Measurements from ENCODE around the gene BEND5. TPM values are rescaled to one million over a fixed set of nuclear protein-coding genes. Genes with fewer than 3 reads are reported as not detected.

The BEND5 gene
- total and polyA plus RNA-seq, 4 donors, result 0.12 to 0.93 (median 0.19) TPM

DNA sequence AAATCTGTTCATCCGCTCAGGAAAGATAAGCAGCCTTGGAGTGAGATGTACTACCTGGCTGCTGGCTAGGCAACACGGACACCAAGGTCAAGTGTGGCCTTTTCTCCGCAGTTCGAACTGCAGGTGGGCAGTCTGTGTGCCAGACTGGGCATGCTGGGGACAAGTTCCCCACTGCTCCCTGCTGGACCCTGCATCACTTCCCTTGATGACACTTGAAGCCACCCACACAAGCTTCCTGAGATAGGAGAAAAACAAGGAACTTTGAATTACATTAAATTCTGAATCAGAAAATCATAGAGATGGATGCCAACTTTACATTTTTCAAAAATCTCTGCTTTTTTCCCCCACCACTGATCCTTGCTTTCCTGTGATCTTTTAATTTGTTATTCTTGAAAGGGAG is 38.3 kb downstream of the BEND5 start:
- TF ChIP-seq, protein P1, sequence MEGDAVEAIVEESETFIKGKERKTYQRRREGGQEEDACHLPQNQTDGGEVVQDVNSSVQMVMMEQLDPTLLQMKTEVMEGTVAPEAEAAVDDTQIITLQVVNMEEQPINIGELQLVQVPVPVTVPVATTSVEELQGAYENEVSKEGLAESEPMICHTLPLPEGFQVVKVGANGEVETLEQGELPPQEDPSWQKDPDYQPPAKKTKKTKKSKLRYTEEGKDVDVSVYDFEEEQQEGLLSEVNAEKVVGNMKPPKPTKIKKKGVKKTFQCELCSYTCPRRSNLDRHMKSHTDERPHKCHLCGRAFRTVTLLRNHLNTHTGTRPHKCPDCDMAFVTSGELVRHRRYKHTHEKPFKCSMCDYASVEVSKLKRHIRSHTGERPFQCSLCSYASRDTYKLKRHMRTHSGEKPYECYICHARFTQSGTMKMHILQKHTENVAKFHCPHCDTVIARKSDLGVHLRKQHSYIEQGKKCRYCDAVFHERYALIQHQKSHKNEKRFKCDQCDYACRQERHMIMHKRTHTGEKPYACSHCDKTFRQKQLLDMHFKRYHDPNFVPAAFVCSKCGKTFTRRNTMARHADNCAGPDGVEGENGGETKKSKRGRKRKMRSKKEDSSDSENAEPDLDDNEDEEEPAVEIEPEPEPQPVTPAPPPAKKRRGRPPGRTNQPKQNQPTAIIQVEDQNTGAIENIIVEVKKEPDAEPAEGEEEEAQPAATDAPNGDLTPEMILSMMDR (IDR thresholded peaks at IDR 0.05; ENCODE audit: low read depth, low read length, missing input control), result no peak
- TF ChIP-seq EGR1 (IDR thresholded peaks at IDR 0.05; ENCODE audit: low read depth in 2 of 2) (no peak), GABPA (IDR thresholded peaks at IDR 0.05 in 1 of 2, conservative IDR thresholded peaks at IDR 0.05 in 1 of 2) (no peak), FOXA2 (IDR thresholded peaks at IDR 0.05) (no peak), SP1 (IDR thresholded peaks at IDR 0.05) (no peak), NR2F2 (IDR thresholded peaks at IDR 0.05) (no peak), RXRA (IDR thresholded peaks at IDR 0.05) (no peak), YY1 (IDR thresholded peaks at IDR 0.05) (no peak)
- TF ChIP-seq, protein P2, sequence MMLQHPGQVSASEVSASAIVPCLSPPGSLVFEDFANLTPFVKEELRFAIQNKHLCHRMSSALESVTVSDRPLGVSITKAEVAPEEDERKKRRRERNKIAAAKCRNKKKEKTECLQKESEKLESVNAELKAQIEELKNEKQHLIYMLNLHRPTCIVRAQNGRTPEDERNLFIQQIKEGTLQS (IDR thresholded peaks at IDR 0.05), result no peak
- Histone ChIP-seq H3K27ac (ENCODE audit: low read depth in 1 of 2, low read length in 2 of 2) (no peak overlapping the region), H3K27me3 (ENCODE audit: control insufficient read depth in 4 of 4, insufficient read depth in 4 of 4, low read length in 3 of 4) (no peaks in the 10 kb centered on the region), H3K36me3 (ENCODE audit: control insufficient read depth in 4 of 4, insufficient read depth in 3 of 4, low read depth in 1 of 4, low read length in 3 of 4) (no peaks in the 10 kb centered on the region), H3K4me3 (ENCODE audit: low read depth in 1 of 3, low read length in 3 of 3) (no peak overlapping the region), H3K4me1 (ENCODE audit: control insufficient read depth in 4 of 4, insufficient read depth in 4 of 4, low read length in 3 of 4) (no peaks in the 10 kb centered on the region), H3K9ac (ENCODE audit: low read depth in 1 of 2, low read length in 2 of 2) (no peak overlapping the region), H3K9me3 (ENCODE audit: control insufficient read depth in 4 of 4, low read length in 3 of 4) (no peaks in the 10 kb centered on the region)
- no peak for DNase-seq (ENCODE audit: low spot score)
- WGBS, result 97% methylated on average over 4 of the region's 4 CpGs

DNA sequence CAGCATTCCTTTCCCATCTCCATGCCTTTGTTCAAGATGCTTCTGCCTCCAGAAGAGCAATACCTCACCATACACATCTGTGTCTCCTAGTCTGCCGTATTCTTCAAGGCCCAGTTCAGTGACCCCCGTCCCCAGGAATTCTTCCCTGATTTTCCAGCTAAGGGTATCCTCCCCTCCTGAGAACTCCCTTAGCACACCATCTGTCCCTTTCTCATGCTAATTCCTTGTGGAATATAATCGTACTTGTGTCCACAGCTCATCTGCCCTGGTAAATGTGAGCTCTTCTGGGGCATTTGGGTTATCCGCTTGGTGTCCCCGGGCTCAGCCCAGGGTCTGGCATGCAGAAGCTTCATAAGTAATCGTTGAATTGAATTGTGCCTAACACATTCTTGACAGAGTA is 40.9 kb downstream of the BEND5 start:
- Histone ChIP-seq H3K9ac (ENCODE audit: low read depth in 1 of 2, low read length in 2 of 2) (no peak overlapping the region), H3K4me3 (ENCODE audit: low read depth in 1 of 3, low read length in 3 of 3) (no peak overlapping the region), H3K36me3 (ENCODE audit: control insufficient read depth in 4 of 4, insufficient read depth in 3 of 4, low read depth in 1 of 4, low read length in 3 of 4) (no peaks in the 10 kb centered on the region), H3K27ac (ENCODE audit: low read depth in 1 of 2, low read length in 2 of 2) (no peak overlapping the region), H3K9me3 (ENCODE audit: control insufficient read depth in 4 of 4, low read length in 3 of 4) (no peaks in the 10 kb centered on the region), H3K4me1 (ENCODE audit: control insufficient read depth in 4 of 4, insufficient read depth in 4 of 4, low read length in 3 of 4) (no peaks in the 10 kb centered on the region), H3K27me3 (ENCODE audit: control insufficient read depth in 4 of 4, insufficient read depth in 4 of 4, low read length in 3 of 4) (no peaks in the 10 kb centered on the region)
- 90% methylated on average over 6 of the region's 6 CpGs for WGBS
- TF ChIP-seq SP1 (IDR thresholded peaks at IDR 0.05) (no peak), YY1 (IDR thresholded peaks at IDR 0.05) (no peak), FOXA2 (IDR thresholded peaks at IDR 0.05) (no peak), RAD21 (IDR thresholded peaks at IDR 0.05) (no peak)
- TF ChIP-seq, protein P2 (IDR thresholded peaks at IDR 0.05), result no peak
- TF ChIP-seq, protein P3, sequence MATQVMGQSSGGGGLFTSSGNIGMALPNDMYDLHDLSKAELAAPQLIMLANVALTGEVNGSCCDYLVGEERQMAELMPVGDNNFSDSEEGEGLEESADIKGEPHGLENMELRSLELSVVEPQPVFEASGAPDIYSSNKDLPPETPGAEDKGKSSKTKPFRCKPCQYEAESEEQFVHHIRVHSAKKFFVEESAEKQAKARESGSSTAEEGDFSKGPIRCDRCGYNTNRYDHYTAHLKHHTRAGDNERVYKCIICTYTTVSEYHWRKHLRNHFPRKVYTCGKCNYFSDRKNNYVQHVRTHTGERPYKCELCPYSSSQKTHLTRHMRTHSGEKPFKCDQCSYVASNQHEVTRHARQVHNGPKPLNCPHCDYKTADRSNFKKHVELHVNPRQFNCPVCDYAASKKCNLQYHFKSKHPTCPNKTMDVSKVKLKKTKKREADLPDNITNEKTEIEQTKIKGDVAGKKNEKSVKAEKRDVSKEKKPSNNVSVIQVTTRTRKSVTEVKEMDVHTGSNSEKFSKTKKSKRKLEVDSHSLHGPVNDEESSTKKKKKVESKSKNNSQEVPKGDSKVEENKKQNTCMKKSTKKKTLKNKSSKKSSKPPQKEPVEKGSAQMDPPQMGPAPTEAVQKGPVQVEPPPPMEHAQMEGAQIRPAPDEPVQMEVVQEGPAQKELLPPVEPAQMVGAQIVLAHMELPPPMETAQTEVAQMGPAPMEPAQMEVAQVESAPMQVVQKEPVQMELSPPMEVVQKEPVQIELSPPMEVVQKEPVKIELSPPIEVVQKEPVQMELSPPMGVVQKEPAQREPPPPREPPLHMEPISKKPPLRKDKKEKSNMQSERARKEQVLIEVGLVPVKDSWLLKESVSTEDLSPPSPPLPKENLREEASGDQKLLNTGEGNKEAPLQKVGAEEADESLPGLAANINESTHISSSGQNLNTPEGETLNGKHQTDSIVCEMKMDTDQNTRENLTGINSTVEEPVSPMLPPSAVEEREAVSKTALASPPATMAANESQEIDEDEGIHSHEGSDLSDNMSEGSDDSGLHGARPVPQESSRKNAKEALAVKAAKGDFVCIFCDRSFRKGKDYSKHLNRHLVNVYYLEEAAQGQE (IDR thresholded peaks at IDR 0.05), result no peak
- TF ChIP-seq, protein P4, sequence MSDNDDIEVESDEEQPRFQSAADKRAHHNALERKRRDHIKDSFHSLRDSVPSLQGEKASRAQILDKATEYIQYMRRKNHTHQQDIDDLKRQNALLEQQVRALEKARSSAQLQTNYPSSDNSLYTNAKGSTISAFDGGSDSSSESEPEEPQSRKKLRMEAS (IDR thresholded peaks at IDR 0.05), result no peak
- DNase-seq (ENCODE audit: low spot score), result no peak
